WTC11 (cell line): ENCODE measurements around the gene KRTAP1-5.

ENCODE experiments used
- CBFB ChIP-seq: sonication (generic); formaldehyde crosslinking; IDR thresholded peaks from 2 replicates; pipeline ENCODE4 v1.8.1; 2022; ENCODE audit warnings: mild to moderate bottlenecking, low read depth, missing genetic modification reagents
- KAT7 ChIP-seq: sonication (generic); formaldehyde crosslinking; IDR thresholded peaks from 2 replicates; pipeline ENCODE4 v1.8.1; 2023; ENCODE audit warnings: missing genetic modification reagents, mild to moderate bottlenecking, borderline replicate concordance
- NR2C2 ChIP-seq: sonication (generic); formaldehyde crosslinking; IDR thresholded peaks from 2 replicates; pipeline ENCODE4 v1.8.0; 2022; ENCODE audit warnings: mild to moderate bottlenecking, missing genetic modification reagents
- USF1 ChIP-seq: sonication (generic); formaldehyde crosslinking; IDR thresholded peaks from 2 replicates; pipeline ENCODE4 v1.8.0; 2022; ENCODE audit warnings: mild to moderate bottlenecking, missing genetic modification reagents
- TF ChIP-seq, protein P1 (sequence below): fragments of 200-600 bp; IDR thresholded peaks from 2 replicates; pipeline ENCODE4 v1.8.0; 2022; ENCODE audit warnings: antibody characterized with exemption
- TF ChIP-seq, protein P2 (sequence below): sonication (generic); formaldehyde crosslinking; conservative IDR thresholded peaks from 2 replicates; pipeline ENCODE4 v1.8.1; 2023; ENCODE audit warnings: mild to moderate bottlenecking, low read depth, missing genetic modification reagents, moderate library complexity

- TF ChIP-seq CBFB (CRISPR knock-in tag) (no peak), USF1 (CRISPR knock-in tag) (no peak), NR2C2 (CRISPR knock-in tag) (no peak), KAT7 (no peak)
- TF ChIP-seq, protein P1, sequence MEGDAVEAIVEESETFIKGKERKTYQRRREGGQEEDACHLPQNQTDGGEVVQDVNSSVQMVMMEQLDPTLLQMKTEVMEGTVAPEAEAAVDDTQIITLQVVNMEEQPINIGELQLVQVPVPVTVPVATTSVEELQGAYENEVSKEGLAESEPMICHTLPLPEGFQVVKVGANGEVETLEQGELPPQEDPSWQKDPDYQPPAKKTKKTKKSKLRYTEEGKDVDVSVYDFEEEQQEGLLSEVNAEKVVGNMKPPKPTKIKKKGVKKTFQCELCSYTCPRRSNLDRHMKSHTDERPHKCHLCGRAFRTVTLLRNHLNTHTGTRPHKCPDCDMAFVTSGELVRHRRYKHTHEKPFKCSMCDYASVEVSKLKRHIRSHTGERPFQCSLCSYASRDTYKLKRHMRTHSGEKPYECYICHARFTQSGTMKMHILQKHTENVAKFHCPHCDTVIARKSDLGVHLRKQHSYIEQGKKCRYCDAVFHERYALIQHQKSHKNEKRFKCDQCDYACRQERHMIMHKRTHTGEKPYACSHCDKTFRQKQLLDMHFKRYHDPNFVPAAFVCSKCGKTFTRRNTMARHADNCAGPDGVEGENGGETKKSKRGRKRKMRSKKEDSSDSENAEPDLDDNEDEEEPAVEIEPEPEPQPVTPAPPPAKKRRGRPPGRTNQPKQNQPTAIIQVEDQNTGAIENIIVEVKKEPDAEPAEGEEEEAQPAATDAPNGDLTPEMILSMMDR, result no peak
- TF ChIP-seq, protein P2, sequence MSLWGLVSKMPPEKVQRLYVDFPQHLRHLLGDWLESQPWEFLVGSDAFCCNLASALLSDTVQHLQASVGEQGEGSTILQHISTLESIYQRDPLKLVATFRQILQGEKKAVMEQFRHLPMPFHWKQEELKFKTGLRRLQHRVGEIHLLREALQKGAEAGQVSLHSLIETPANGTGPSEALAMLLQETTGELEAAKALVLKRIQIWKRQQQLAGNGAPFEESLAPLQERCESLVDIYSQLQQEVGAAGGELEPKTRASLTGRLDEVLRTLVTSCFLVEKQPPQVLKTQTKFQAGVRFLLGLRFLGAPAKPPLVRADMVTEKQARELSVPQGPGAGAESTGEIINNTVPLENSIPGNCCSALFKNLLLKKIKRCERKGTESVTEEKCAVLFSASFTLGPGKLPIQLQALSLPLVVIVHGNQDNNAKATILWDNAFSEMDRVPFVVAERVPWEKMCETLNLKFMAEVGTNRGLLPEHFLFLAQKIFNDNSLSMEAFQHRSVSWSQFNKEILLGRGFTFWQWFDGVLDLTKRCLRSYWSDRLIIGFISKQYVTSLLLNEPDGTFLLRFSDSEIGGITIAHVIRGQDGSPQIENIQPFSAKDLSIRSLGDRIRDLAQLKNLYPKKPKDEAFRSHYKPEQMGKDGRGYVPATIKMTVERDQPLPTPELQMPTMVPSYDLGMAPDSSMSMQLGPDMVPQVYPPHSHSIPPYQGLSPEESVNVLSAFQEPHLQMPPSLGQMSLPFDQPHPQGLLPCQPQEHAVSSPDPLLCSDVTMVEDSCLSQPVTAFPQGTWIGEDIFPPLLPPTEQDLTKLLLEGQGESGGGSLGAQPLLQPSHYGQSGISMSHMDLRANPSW (CRISPR knock-in tag), result no peak
Measured at GRCh38 chr17:41064301-41064700, 37.3 kb upstream of the KRTAP1-5 start.
